Esophagus muscularis mucosa (tissue), 4 donors: ENCODE data around the gene PRDM5. TPM values are rescaled to one million over a fixed set of nuclear protein-coding genes. Genes with fewer than 3 reads are reported as not detected.

ENCODE experiments used
- DNase-seq: peaks from one replicate; pipeline ENCODE4 v3.0.0-alpha.2; 2017; ENCODE audit errors: extremely low spot score
- H3K27ac ChIP-seq, 4 donors: fragments of 200-600 bp; sonication (generic); replicated peaks in 1 of 4; 1 replicate in 3 of 4; 2 replicates in 1 of 4; pipeline ENCODE4 v1.5.1; 2016 to 2019; ENCODE audit warnings: mild to moderate bottlenecking in 1 of 4
- H3K27me3 ChIP-seq, 4 donors: fragments of 200-600 bp; sonication (generic); one replicate each; pipeline versions ENCODE4 v1.5.1 to v1.6.0; 2016 to 2019
- H3K36me3 ChIP-seq, 4 donors: fragments of 200-600 bp; sonication (generic); one replicate each; pipeline ENCODE4 v1.5.1; 2016 to 2019
- H3K4me1 ChIP-seq, 4 donors: fragments of 200-600 bp; sonication (generic); one replicate each; pipeline ENCODE4 v1.5.1; 2016 to 2019
- H3K4me3 ChIP-seq, 4 donors: fragments of 200-600 bp; sonication (generic); 1 replicate in 2 of 4; 2 replicates in 2 of 4; pipeline ENCODE4 v1.5.1; 2016 to 2019; ENCODE audit warnings: mild to moderate bottlenecking in 4 of 4, moderate library complexity in 1 of 4
- H3K9me3 ChIP-seq, 4 donors: fragments of 200-600 bp; sonication (generic); 1 replicate in 3 of 4; 2 replicates in 1 of 4; pipeline ENCODE4 v1.5.1; 2016 to 2019
- EP300 ChIP-seq: sonication (generic); formaldehyde crosslinking; IDR thresholded peaks from one replicate; pipeline ENCODE4 v1.6.1; 2017; ENCODE audit warnings: antibody characterized with exemption
- POLR2A ChIP-seq: fragments of 450-650 bp; IDR thresholded peaks from one replicate; pipeline ENCODE4 v1.6.1; 2017; ENCODE audit warnings: antibody characterized with exemption, moderate library complexity, mild to moderate bottlenecking, low read depth
- POLR2AphosphoS5 ChIP-seq, 2 donors: sonication (generic); formaldehyde crosslinking; IDR thresholded peaks; one replicate each; pipeline ENCODE4 v1.6.1; 2017; ENCODE audit warnings: antibody characterized with exemption in 2 of 2
- WGBS: methylation state at CpG from one replicate; pipeline ENCODE4 v1.1.5; 2018; 5-methylcytosine and 5-hydroxymethylcytosine counted together
- intact Hi-C: fragments of 100-400 bp; cut with DNase I; formaldehyde crosslinking; loops from one replicate; pipeline ENCODE4 v1.15.1; 2023
- total RNA-seq, 4 donors: library from RNA; depleted of rRNA; stranded (reverse); fragments of >200 nt; gene quantifications; one replicate each; pipeline versions ENCODE4 v1.1.0 to v1.2.1, GENCODE V29; 2016
- TF ChIP-seq, protein P1 (sequence below), 3 experiments: fragments of 200-600 bp in 2 of 3; fragments of 450-650 bp in 1 of 3; sonication (generic) in 2 of 3; IDR thresholded peaks; one replicate each; pipeline ENCODE4 v1.5.1; 2017 to 2019; ENCODE audit warnings: antibody characterized with exemption in 3 of 3, mild to moderate bottlenecking in 2 of 3, moderate library complexity in 1 of 3

PRDM5 gene
- total RNA-seq, 4 donors from 2014 or later, result 10.8 to 17.0 (median 15.4) TPM

GRCh38 chr4:120901731-120902130 lies 20.8 kb downstream of the PRDM5 start:
- Histone ChIP-seq H3K4me3 (no peak overlapping the region), H3K27me3 (no peaks in the 10 kb centered on the region), H3K9me3 (no peaks in the 10 kb centered on the region), H3K36me3 (peaks cover 0 to 23% (median 0%) of the 10 kb centered on the region in 4 donors), H3K4me1 (no peaks in the 10 kb centered on the region), H3K27ac (no peak overlapping the region)
- 84% methylated on average over 1 of the region's 1 CpG for WGBS
- intact Hi-C loops, result no loop called here
- TF ChIP-seq EP300, result no peak
- no peak for TF ChIP-seq POLR2AphosphoS5 (IDR thresholded peaks at IDR 0.05)
- TF ChIP-seq POLR2A, result no peak
- TF ChIP-seq, protein P1, sequence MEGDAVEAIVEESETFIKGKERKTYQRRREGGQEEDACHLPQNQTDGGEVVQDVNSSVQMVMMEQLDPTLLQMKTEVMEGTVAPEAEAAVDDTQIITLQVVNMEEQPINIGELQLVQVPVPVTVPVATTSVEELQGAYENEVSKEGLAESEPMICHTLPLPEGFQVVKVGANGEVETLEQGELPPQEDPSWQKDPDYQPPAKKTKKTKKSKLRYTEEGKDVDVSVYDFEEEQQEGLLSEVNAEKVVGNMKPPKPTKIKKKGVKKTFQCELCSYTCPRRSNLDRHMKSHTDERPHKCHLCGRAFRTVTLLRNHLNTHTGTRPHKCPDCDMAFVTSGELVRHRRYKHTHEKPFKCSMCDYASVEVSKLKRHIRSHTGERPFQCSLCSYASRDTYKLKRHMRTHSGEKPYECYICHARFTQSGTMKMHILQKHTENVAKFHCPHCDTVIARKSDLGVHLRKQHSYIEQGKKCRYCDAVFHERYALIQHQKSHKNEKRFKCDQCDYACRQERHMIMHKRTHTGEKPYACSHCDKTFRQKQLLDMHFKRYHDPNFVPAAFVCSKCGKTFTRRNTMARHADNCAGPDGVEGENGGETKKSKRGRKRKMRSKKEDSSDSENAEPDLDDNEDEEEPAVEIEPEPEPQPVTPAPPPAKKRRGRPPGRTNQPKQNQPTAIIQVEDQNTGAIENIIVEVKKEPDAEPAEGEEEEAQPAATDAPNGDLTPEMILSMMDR (IDR thresholded peaks at IDR 0.05), result no peak
- no peak for DNase-seq

DNA sequence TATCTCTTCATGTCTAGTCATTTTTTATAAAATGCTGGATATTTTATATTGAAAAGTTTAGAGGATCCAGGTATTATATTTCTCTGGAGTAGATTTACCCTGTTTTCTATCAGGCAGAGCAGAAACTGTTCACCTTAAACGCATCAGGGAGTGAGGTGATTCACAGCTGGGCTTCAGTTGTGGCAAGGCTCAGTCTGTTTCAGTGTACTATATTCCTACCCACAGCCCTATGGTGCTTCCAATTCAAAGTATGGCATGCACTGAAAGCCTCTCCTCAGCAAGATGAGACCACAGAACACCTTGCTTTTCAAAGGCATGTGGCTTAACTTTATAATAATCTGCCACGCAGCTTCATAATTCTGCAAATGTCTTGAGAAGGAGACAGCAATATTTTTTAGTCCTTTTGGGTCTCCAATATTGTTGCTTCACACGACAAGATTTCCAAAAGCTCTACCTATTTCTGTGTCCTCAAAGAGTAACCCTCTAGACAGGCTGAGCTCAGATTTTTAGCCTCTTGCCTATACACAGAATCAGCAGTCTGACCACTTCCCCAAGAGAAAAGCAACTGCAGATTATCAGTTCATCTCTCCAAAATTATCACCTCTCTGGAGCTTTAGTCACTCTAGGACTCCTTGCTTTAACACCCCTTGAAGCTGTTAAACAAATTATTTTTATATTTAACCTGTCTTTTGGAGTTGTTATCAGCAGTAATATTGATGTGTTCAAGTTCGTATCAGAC lies 24.4 kb downstream of the PRDM5 start:
- Histone ChIP-seq H3K27me3 (no peaks in the 10 kb centered on the region), H3K36me3 (peaks cover 0 to 7% (median 0%) of the 10 kb centered on the region in 4 donors)

GRCh38 chr4:120895554-120895953 lies 27.0 kb downstream of the PRDM5 start:
- Histone ChIP-seq H3K27ac (no peak overlapping the region), H3K4me3 (no peak overlapping the region), H3K4me1 (no peaks in the 10 kb centered on the region), H3K9me3 (peaks cover 0 to 4% (median 0%) of the 10 kb centered on the region in 4 donors), H3K27me3 (no peaks in the 10 kb centered on the region), H3K36me3 (peaks cover 0 to 3% (median 0%) of the 10 kb centered on the region in 4 donors)
- 99% methylated on average over 2 of the region's 2 CpGs for WGBS
- intact Hi-C loops, result no loop called here
- TF ChIP-seq POLR2AphosphoS5 (IDR thresholded peaks at IDR 0.05) (no peak), EP300 (no peak), POLR2A (no peak)
- TF ChIP-seq, protein P1 (IDR thresholded peaks at IDR 0.05), result no peak
- no peak for DNase-seq

More for the DNA sequence above, 24.4 kb downstream of the PRDM5 start:
- TF ChIP-seq POLR2A, result no peak
- TF ChIP-seq POLR2AphosphoS5 (IDR thresholded peaks at IDR 0.05), result no peak
- no peak for TF ChIP-seq EP300
- TF ChIP-seq, protein P1 (IDR thresholded peaks at IDR 0.05), result no peak
- no peaks in the 10 kb centered on the region for H3K9me3 ChIP-seq
- no peaks in the 10 kb centered on the region for H3K4me1 ChIP-seq
- DNase-seq, result no peak
- H3K27ac ChIP-seq, result no peak overlapping the region
- H3K4me3 ChIP-seq, result no peak overlapping the region
- 93% methylated on average over 4 of the region's 4 CpGs for WGBS
- intact Hi-C loops, result no loop called here

DNA sequence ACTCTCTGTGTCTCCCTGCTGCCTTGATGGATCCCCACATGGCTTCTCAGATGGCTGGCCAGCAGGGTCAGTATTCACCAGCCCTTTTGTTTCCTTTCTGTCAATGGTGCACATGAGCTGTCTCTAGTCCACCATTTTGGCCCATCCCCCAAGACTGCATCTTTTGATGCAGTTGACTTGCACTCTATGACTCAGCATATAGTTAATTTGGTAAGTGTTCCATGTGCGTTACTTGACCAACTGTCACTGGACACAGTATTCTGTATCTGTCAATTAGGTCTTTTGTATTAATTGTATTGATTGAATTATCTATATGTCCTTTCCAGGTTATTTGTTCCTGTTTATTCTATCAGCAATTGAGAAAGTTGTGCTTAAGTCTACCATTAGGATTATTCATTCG lies 29.2 kb downstream of the PRDM5 start:
- H3K9me3 ChIP-seq, result peaks cover 0 to 10% (median 0%) of the 10 kb centered on the region in 4 donors
- no peak for DNase-seq
- intact Hi-C loops, result no loop called here
- no peaks in the 10 kb centered on the region for H3K27me3 ChIP-seq
- no peak for TF ChIP-seq EP300
- no peak for TF ChIP-seq POLR2AphosphoS5 (IDR thresholded peaks at IDR 0.05)
- TF ChIP-seq, protein P1 (IDR thresholded peaks at IDR 0.05), result no peak
- no peak for TF ChIP-seq POLR2A
- H3K4me1 ChIP-seq, result no peaks in the 10 kb centered on the region
- H3K4me3 ChIP-seq, result no peak overlapping the region
- H3K36me3 ChIP-seq, result peaks cover 0 to 3% (median 0%) of the 10 kb centered on the region in 4 donors
- 98% methylated on average over 2 of the region's 2 CpGs for WGBS
- H3K27ac ChIP-seq, result no peak overlapping the region
